CD4-positive, alpha-beta T cell (primary cell): Measurements from ENCODE around the gene MORN4. TPM values are rescaled to one million over a fixed set of nuclear protein-coding genes. Genes with fewer than 3 reads are reported as not detected.
"Not testable (repeated sequence)": the region's sequence is repeated elsewhere in the genome, so short reads cannot be mapped to it uniquely, and the experiment has no call there.

Experiments
- ATAC-seq: fragments of 200-7000 bp; cut with Tn5 transposase; one replicate; pipeline ENCODE4 v1.10.0; 2022; ENCODE audit warnings: mild to moderate bottlenecking; ENCODE audit not compliant: poor library complexity
- CTCF ChIA-PET: fragments of 350-600 bp; sonication (Branson Sonifier 250); formaldehyde crosslinking; loops from one replicate; lab custom pipeline; 2021; ENCODE audit warnings: antibody characterized with exemption, inconsistent platforms; lab: Charles Lee
- POLR2A ChIA-PET: fragments of 350-600 bp; sonication (Branson Sonifier 250); formaldehyde crosslinking; loops from one replicate; lab custom pipeline; 2021; ENCODE audit warnings: antibody characterized with exemption, inconsistent platforms; lab: Charles Lee
- DNase-seq, 14 experiments: peaks; one replicate each; pipeline ENCODE4 v3.0.0-alpha.2; 2013 to 2020; ENCODE audit warnings: mixed read lengths in 2 of 14
- H3K27ac ChIP-seq, 2 donors: one replicate each; pipeline versions ENCODE4 v1.5.1 to v1.7.0; 2013; ENCODE audit warnings: low read length in 2 of 2, low read depth in 1 of 2, mild to moderate bottlenecking in 1 of 2
- H3K27me3 ChIP-seq, 2 experiments: 1 replicate in 1 of 2; 2 replicates in 1 of 2; pipeline versions ENCODE4 v1.6.1 to v1.7.0; 2013; ENCODE audit warnings: low read length in 2 of 2, control low read depth in 1 of 2, mild to moderate bottlenecking in 1 of 2, moderate library complexity in 1 of 2; ENCODE audit not compliant: insufficient read depth in 2 of 2, control insufficient read depth in 1 of 2
- H3K36me3 ChIP-seq: one replicate; pipeline ENCODE4 v1.6.1; 2013; ENCODE audit warnings: low read length, control low read depth; ENCODE audit not compliant: insufficient read depth
- H3K4me1 ChIP-seq: one replicate; pipeline ENCODE4 v1.6.1; 2013; ENCODE audit warnings: low read length, control low read depth; ENCODE audit not compliant: insufficient read depth
- H3K4me3 ChIP-seq: one replicate; pipeline ENCODE4 v1.5.1; 2013; ENCODE audit warnings: mild to moderate bottlenecking, low read length, moderate library complexity
- H3K9me3 ChIP-seq, 2 experiments: 1 replicate in 1 of 2; 2 replicates in 1 of 2; pipeline versions ENCODE4 v1.6.1 to v1.7.0; 2013; ENCODE audit warnings: low read length in 2 of 2, mild to moderate bottlenecking in 2 of 2, control low read depth in 1 of 2, moderate library complexity in 1 of 2; ENCODE audit not compliant: control insufficient read depth in 1 of 2, insufficient read depth in 1 of 2
- H3K27ac Mint-ChIP-seq: one replicate; pipeline ENCODE4 v1.8.0; 2020; ENCODE audit warnings: mixed read lengths
- H3K27me3 Mint-ChIP-seq: one replicate; pipeline ENCODE4 v1.8.0; 2021; ENCODE audit warnings: mixed read lengths
- H3K36me3 Mint-ChIP-seq: one replicate; pipeline ENCODE4 v1.8.0; 2021; ENCODE audit warnings: low read depth, mixed read lengths
- H3K4me1 Mint-ChIP-seq: one replicate; pipeline ENCODE4 v1.8.0; 2021; ENCODE audit warnings: low read depth, mixed read lengths
- H3K4me3 Mint-ChIP-seq: one replicate; pipeline ENCODE4 v1.8.0; 2020; ENCODE audit warnings: mild to moderate bottlenecking, mixed read lengths
- H3K9me3 Mint-ChIP-seq: one replicate; pipeline ENCODE4 v1.8.0; 2020; ENCODE audit warnings: mixed read lengths
- CTCF ChIP-seq: fragments of 200-600 bp; IDR thresholded peaks from one replicate; pipeline ENCODE4 v1.8.0; 2022; ENCODE audit warnings: antibody characterized with exemption, mild to moderate bottlenecking
- intact Hi-C, 2 experiments: fragments of 100-400 bp; cut with DNase I in 1 of 2; cut with micrococcal nuclease in 1 of 2; formaldehyde crosslinking; loops; one replicate each; pipeline versions ENCODE4 v1.15.1 to v1.9.0; 2023 to 2025; cut with DNase I, micrococcal nuclease
- total RNA-seq, 174 experiments: library from RNA in 2 of 174; stranded (reverse) in 2 of 174; gene quantifications; one replicate each; pipeline ENCODE4 v1.2.3 and lab custom pipeline; 2021 to 2026

Gene MORN4
- total RNA-seq, 2 experiments from 2014 or later = 0.36 to 0.39 TPM

GRCh38 chr10:97640174-97640867 lies 7.0 kb upstream of the MORN4 start, which contains the start of gene PI4K2A:
Gene PI4K2A, plus strand, starts transcription at chr10:97640671. Its CDS starts 72 bp downstream, at chr10:97640743.
- ATAC-seq = peak; percentile 97
- peak within 1 kb of the TSS; percentile 65 for H3K4me3 ChIP-seq

GRCh38 chr10:97639090-97639489 lies 5.8 kb upstream of the MORN4 start:
- POLR2A ChIA-PET, H3K36me3 ChIP-seq, H3K4me3 ChIP-seq, H3K9me3 Mint-ChIP-seq, ATAC-seq, H3K27ac ChIP-seq, H3K9me3 ChIP-seq, H3K36me3 Mint-ChIP-seq, DNase-seq, H3K27me3 ChIP-seq, CTCF ChIA-PET, H3K27me3 Mint-ChIP-seq, H3K27ac Mint-ChIP-seq: not testable (repeated sequence)
- intact Hi-C loops = loop anchor here in 1 of 2 experiments (5.0 to 10.0 kb wide), 3 partner anchors 237 to 1054 kb away; partner anchors contain the start of genes RRP12 and TM9SF3
- peaks cover 16% of the 10 kb centered on the region for H3K4me1 ChIP-seq
- peak overlapping the region; percentile 25 for H3K4me3 Mint-ChIP-seq
- peaks cover 26% of the 10 kb centered on the region for H3K4me1 Mint-ChIP-seq

More at GRCh38 chr10:97640174-97640867, 7.0 kb upstream of the MORN4 start, which contains the start of gene PI4K2A:
- TF ChIP-seq CTCF = no peak
- peak; percentile 96 to 100 (median 98) for DNase-seq
- Mint-ChIP-seq H3K27me3 (no peaks in the 10 kb centered on the region), H3K36me3 (peaks cover 19% of the 10 kb centered on the region), H3K4me3 (peak within 1 kb of the TSS; percentile 98), H3K9me3 (no peaks in the 10 kb centered on the region), H3K27ac (peak within 1 kb of the TSS; percentile 88), H3K4me1 (peaks cover 26% of the 10 kb centered on the region)
- H3K4me1 ChIP-seq = peaks cover 15% of the 10 kb centered on the region
- intact Hi-C loops = loop anchor here (1.0 to 10.0 kb wide), 3 partner anchors 142 to 1946 kb away; partner anchors contain the start of genes MMS19 (in 1 of the 2), TCTN3 (in 1 of the 2) and UBTD1 (in 1 of the 2)
- ChIA-PET POLR2A (interaction anchor here (1.0 to 1.9 kb wide), 2 partner anchors 46 to 97 kb away, joined by 7 to 12 read pairs; partner anchors contain the start of genes AVPI1 and ZFYVE27), CTCF (interaction anchor here (0.6 kb wide), 1 partner anchor 567 kb away, joined by 4 read pairs; no protein-coding TSS in a partner anchor)
- H3K27me3 ChIP-seq = no peaks in the 10 kb centered on the region
- peaks cover 7% of the 10 kb centered on the region for H3K36me3 ChIP-seq
- H3K9me3 ChIP-seq = no peaks in the 10 kb centered on the region
- no peak within 1 kb of the TSS for H3K27ac ChIP-seq

- H3K4me3 Mint-ChIP-seq = no peak overlapping the region
Measured at GRCh38 chr10:97635577-97635976, 2.3 kb upstream of the MORN4 start.

More at GRCh38 chr10:97635577-97635976, 2.3 kb upstream of the MORN4 start:
- Mint-ChIP-seq H3K27me3 (no peaks in the 10 kb centered on the region), H3K27ac (no peak overlapping the region), H3K4me1 (peaks cover 22% of the 10 kb centered on the region), H3K36me3 (peaks cover 10% of the 10 kb centered on the region), H3K9me3 (no peaks in the 10 kb centered on the region)
- Histone ChIP-seq H3K4me3 (no peak overlapping the region), H3K27ac (no peak overlapping the region), H3K4me1 (peaks cover 21% of the 10 kb centered on the region), H3K36me3 (no peaks in the 10 kb centered on the region), H3K9me3 (peaks cover 0 to 3% of the 10 kb centered on the region in 2 experiments), H3K27me3 (no peaks in the 10 kb centered on the region)
- intact Hi-C loops = loop anchor here in 1 of 2 experiments (5.0 to 10.0 kb wide), 3 partner anchors 233 to 1051 kb away; partner anchors contain the start of genes RRP12 and TM9SF3
- ChIA-PET POLR2A (no interaction called here), CTCF (no interaction called here)
- TF ChIP-seq CTCF = no peak
- ATAC-seq (no peak), DNase-seq (no peak)
